NAMALWA (cell line): ENCODE results near the gene MACF1.
A peak's percentile ranks its signal among the peaks of the same experiment; 100 is the strongest.

Experiments
- DNase-seq: peaks from one replicate; pipeline ENCODE4 v3.0.0-alpha.2; 2015; ENCODE audit warnings: low spot score

The MACF1 gene

DNA sequence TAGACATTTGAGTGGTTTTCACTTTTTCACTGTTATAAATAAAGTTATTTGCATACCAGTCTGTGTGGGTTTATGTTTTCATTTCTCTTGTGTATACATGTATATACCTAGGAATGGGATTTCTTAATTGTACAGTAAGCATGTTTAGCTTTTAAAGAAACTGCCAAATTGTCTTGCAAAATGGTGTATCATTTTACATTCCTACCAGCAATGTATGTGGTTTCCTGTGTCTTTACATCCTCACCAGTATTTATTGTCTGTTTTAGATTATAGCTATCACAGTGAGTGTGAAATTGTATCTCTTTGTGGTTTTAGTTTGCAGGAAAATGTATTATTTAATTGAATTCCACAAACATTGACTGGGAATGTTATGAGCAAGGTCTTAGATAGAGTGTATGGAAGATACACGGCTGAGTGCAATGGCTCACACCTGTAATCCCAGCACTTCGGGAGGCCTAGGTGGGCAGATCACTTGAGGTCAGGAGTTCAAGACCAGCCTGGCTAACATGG, 57.3 kb downstream of the MACF1 start:
- no peak for DNase-seq

- no peak for DNase-seq
These were observed 58.3 kb downstream of the MACF1 start for GRCh38 chr1:39262802-39263201.

GRCh38 chr1:39266269-39266668, 61.8 kb downstream of the MACF1 start:
- peak; percentile 44 for DNase-seq

DNA sequence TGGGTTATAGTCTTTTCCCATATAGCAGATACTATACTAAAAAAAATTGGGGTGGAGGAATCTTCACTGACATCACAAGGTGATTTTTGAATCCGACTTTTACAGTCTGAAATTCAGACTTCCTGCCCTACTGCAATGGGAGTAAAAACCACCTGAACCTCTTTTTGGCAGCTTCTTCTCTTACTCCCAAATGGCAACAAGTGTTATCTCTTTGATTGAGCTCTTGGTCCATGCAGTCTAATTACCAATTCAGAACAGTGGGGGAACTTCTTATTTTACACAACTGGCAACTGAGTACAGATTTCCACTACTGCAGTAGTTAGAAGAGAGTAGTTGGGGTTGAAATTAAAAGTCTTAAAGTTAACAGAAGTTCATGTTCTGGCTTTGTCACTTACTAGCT, 62.3 kb downstream of the MACF1 start:
- no peak for DNase-seq

- DNase-seq: no peak
These were observed 63.7 kb downstream of the MACF1 start for GRCh38 chr1:39268112-39268581.

- DNase-seq: no peak
These were observed 64.4 kb downstream of the MACF1 start for GRCh38 chr1:39268906-39269305.

DNA sequence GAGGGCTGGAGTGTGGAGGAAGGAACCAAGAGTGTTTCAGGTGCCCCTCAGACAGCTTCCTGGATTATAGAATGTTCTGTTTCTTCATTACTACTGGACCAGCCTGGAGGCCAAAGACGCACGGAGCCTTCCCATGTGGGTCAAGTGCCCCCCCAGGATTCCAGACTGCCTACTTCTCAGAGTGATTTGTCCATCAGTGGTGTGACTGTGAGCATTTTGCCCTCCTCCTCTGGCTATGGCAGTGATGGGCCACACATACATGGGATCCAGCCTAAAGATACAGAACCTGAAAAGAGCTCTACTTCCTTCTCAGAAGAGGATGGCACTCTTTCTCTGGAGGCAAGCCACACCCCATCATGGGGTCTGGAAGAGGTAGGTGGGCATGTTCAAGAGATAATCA, 64.9 kb downstream of the MACF1 start:
- DNase-seq: no peak

DNA sequence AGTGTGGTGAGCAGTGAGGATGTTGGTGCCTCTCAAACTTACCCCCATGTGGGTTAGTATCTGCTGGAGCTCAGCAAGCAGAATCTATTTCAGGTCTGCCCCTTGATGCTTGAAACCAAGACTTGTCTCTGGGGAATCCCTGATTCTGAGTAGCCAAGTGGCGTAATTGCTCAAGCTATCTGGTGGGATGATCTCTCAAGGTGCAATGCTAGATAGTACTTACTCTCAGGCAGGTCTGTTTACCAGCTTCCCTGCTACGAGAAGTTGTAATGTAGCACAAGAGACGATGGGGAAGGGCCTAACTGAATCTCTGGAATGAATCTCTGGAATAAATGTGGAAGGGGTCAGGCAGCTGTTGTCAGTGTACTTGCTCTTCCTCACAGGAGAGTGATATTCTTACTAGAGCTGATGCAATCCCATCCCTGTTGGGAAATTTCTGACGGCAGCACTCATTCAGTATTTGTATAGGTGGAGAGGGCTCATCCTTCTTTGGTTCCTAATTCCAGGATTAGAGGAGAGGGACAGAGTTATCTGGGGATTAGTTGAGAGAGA, 65.4 kb downstream of the MACF1 start:
- peak; percentile 75 for DNase-seq

DNA sequence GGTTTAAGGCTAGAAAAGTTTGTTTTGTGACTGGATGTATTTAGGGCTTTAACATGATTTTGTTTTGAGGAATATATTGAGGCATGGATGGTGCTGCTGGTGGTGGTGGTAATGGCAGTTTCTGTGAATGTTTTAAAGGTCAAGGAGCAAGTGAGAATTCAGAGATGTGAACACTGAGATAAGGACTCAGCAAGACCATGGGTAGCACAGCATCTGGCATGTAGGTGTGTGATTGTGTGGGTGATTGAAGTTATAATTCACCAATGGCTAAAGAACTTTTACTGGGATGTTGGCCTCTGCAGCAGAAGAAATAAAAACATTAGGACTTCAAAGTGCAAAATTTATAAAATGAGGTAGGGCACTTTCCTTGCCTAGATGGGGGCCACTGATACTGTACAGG, 65.9 kb downstream of the MACF1 start:
- no peak for DNase-seq

- no peak for DNase-seq
These were observed 67.7 kb downstream of the MACF1 start for GRCh38 chr1:39272027-39272797.

- no peak for DNase-seq
These were observed 68.4 kb downstream of the MACF1 start for GRCh38 chr1:39272798-39273469.

DNA sequence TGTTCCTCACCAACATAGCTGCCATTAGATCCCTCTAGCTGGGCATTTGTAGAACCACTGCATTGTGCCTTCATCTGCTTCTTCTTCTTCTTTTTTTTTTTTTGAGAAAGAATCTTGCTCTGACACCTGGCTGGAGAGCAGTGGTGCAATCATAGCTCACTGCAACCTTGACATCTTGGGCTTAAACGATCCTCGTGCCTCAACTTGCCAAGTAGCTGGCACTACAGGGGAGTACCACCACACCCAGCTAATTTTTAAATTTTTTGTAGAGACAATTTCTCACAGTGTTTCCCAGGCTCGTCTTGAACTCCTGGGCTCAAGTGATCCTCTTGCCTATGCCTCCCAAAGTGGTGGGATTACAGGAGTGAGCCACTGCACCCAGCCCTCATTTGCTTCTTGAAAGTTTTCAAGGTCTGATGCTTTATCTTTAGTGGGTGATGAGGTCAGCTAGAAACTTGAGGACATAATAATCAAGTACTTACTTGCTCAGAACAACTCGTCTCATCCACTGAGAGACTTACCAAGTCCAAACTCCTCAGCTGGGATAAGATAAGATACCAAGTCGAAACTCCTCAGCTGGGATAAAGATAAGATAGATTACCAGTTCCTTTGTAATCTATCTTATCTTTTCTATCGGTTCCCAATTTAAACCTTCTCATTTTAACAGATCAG, 71.5 kb downstream of the MACF1 start:
- no peak for DNase-seq

- DNase-seq: no peak
These were observed 73.4 kb downstream of the MACF1 start for GRCh38 chr1:39277879-39278278.

- DNase-seq: no peak
These were observed 78.2 kb downstream of the MACF1 start for GRCh38 chr1:39282537-39283216.

- no peak for DNase-seq
These were observed 79.4 kb downstream of the MACF1 start for GRCh38 chr1:39283858-39284257.

- DNase-seq: no peak
These were observed 83.0 kb downstream of the MACF1 start for GRCh38 chr1:39287541-39287940.

DNA sequence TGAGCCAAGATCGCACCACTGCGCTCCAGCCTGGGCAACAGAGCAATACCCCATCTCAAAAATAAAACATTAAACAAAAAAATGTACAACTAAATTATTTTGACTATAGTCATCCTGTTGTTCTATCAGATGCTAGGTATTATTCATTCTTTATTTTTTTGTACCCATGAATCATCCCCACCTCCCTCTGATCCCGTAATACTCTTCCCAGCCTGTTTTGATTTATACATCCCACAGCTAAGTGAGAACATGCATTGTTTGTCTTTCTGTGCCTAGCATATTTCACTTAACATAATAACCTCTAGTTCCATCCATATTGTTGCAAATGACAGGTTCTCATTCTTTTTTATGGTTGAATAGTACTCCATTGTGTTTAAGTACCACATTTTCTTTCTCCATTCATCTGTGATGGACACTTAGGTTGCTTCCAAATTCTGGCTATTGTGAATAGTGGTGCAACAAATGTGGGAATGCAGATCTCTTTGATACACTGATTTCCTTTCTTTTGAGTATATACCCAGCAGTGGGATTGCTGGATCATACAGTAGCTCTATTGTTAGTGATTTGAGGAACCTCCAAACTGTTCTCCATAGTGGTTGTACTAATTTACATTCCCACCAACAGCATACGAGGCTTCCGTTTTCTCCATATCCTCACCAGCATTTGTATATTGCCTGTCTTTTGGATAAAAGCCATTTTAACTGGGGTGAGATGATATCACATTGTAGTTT, 84.4 kb downstream of the MACF1 start:
- no peak for DNase-seq

- no peak for DNase-seq
These were observed 87.9 kb downstream of the MACF1 start for GRCh38 chr1:39292401-39292800.

DNA sequence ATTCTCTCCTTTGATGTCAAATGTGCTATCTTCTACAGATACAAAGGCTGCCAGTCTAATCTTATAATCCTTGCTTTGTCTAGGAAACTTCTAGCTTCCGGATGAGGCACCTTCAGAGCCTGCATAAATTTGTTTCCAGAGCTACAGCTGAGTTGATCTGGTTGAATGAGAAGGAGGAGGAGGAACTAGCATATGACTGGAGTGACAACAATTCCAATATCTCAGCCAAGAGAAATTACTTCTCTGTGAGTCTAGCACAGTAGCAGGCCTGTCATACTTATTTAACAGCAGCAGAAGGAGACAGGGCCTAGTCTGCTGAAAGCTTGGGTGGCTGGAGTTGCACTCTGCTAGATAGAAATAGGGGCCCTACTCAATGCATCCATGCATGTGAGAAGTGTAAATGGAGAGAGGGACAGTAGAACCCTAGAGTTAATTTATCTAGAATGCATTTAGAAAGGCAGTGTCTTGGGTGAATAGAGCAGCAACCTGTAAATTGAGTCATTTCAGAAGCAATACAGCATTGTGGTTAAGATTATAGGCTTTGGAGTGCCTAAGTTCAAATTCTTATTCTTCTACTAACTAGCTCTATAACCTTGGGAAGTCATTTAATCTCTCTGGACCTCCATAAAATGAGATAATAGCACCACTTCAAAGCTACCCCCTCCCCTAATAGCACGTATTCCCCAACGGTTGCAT, 89.0 kb downstream of the MACF1 start:
- DNase-seq: no peak

GRCh38 chr1:39294531-39294930, 90.0 kb downstream of the MACF1 start:
- DNase-seq: no peak

DNA sequence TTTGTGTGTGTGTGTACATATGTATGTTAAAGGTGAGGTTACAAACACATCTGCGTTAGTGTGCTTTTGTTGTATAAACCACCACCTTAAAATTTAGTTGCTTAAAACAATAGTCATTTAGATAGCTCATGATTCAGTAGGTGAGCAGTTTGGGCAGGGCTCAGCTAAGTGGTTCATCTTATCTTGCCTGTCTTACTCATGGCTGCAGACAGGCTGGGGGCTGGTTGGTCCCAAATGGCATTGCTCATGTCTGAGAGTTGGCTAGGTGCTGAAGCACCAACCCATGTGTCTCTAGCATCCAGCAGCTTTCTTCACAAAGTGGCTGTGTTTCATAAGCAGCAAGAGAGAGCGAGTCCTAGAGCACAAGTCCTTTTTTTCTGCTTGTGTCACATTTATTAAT, 91.4 kb downstream of the MACF1 start:
- no peak for DNase-seq
